Parathyroid adenoma (tissue), 2 donors: ENCODE results near the gene GJA5.

Experiments used
- H2AFZ ChIP-seq: fragments of 300-600 bp; sonication (generic); one replicate; pipeline ENCODE4 v1.7.0; 2017; ENCODE audit warnings: antibody characterized with exemption, mild to moderate bottlenecking
- H3K27ac ChIP-seq: fragments of 300-600 bp; sonication (generic); one replicate; pipeline ENCODE4 v1.7.0; 2017
- H3K27me3 ChIP-seq: fragments of 300-600 bp; sonication (generic); one replicate; pipeline ENCODE4 v1.7.0; 2017; ENCODE audit warnings: low read length; ENCODE audit not compliant: control insufficient read depth, insufficient read depth
- H3K36me3 ChIP-seq: fragments of 300-600 bp; sonication (generic); one replicate; pipeline ENCODE4 v1.7.0; 2017; ENCODE audit warnings: low read length; ENCODE audit not compliant: control insufficient read depth, insufficient read depth
- H3K4me1 ChIP-seq: fragments of 300-600 bp; sonication (generic); one replicate; pipeline ENCODE4 v1.7.0; 2017; ENCODE audit warnings: control low read depth
- H3K4me2 ChIP-seq: fragments of 300-600 bp; sonication (generic); one replicate; pipeline ENCODE4 v1.7.0; 2017; ENCODE audit warnings: low read length
- H3K4me3 ChIP-seq: fragments of 300-600 bp; sonication (generic); one replicate; pipeline ENCODE4 v1.7.0; 2017; ENCODE audit warnings: low read depth, low read length
- H3K79me2 ChIP-seq: fragments of 300-600 bp; sonication (generic); one replicate; pipeline ENCODE4 v1.7.0; 2017; ENCODE audit warnings: control low read depth
- H3K9ac ChIP-seq: fragments of 300-600 bp; sonication (generic); one replicate; pipeline ENCODE4 v1.7.0; 2017; ENCODE audit warnings: mild to moderate bottlenecking
- H3K9me3 ChIP-seq: fragments of 300-600 bp; sonication (generic); one replicate; pipeline ENCODE4 v1.7.0; 2017; ENCODE audit warnings: low read length; ENCODE audit not compliant: control insufficient read depth
- CTCF ChIP-seq: fragments of 300-600 bp; sonication (generic); IDR thresholded peaks from one replicate; pipeline ENCODE4 v1.7.0; 2017; ENCODE audit warnings: antibody characterized with exemption, mild to moderate bottlenecking
- donor health status: primary hyperparathyroidism.

The GJA5 gene

DNA sequence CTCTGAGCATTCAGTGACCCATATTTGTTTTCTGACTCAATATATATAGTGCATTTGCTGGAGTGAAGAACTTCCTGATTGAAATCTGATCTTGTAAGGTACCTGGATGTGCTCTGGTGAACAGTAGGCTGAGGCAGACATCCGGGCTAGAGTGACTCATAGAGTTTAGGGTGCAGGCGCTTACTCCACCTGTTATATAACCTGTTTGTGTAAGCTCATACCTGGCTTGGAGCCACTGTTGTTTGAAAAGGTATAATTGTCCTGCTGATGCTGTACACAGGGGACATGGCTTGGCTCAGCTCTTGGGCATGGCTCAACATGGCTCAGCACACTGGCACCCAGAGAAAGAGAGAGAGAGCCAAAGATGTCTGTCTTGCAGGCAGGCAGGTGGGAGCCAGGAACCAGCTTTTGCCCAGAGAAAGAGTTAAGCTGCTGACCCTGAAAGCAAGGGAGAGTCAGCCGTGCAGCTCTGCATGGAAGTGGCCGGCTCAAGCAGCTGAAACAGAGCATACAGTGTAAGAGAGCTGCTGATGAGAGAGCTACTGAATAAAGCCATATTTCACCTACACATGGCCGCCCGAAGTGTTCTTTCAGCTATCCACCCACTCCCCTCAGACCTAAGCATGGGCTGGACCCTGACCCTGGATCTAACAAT, 43.2 kb downstream of the GJA5 start:
- Histone ChIP-seq H3K9ac (no peak overlapping the region), H3K4me3 (peak overlapping the region; percentile 5), H3K79me2 (no peaks in the 10 kb centered on the region), H3K4me2 (peak overlapping the region; percentile 30), H3K27ac (peak overlapping the region; percentile 81), H3K4me1 (peaks cover 23% of the 10 kb centered on the region), H2AFZ (peak overlapping the region; percentile 56), H3K9me3 (no peaks in the 10 kb centered on the region), H3K27me3 (no peaks in the 10 kb centered on the region), H3K36me3 (no peaks in the 10 kb centered on the region)
- TF ChIP-seq CTCF: no peak

GRCh38 chr1:147712605-147713004, 47.8 kb downstream of the GJA5 start:
- no peak overlapping the region for H2AFZ ChIP-seq
- no peaks in the 10 kb centered on the region for H3K36me3 ChIP-seq
- H3K27me3 ChIP-seq: no peaks in the 10 kb centered on the region
- H3K9ac ChIP-seq: no peak overlapping the region
- H3K79me2 ChIP-seq: no peaks in the 10 kb centered on the region
- no peaks in the 10 kb centered on the region for H3K9me3 ChIP-seq
- peaks cover 24% of the 10 kb centered on the region for H3K4me1 ChIP-seq
- H3K4me2 ChIP-seq: no peak overlapping the region
- H3K27ac ChIP-seq: no peak overlapping the region
- no peak overlapping the region for H3K4me3 ChIP-seq
- no peak for TF ChIP-seq CTCF
